Activated naive CD4-positive, alpha-beta T cell treated with anti-CD3 and anti-CD28 coated beads, Interleukin-2, amount 50 U/mL, for 24 hours (primary cell): Measurements from ENCODE around the gene NT5M.

Source experiments
- H3K27ac Mint-ChIP-seq: one replicate; pipeline ENCODE4 v1.8.0; 2021; ENCODE audit warnings: mild to moderate bottlenecking, mixed read lengths
- H3K27me3 Mint-ChIP-seq: one replicate; pipeline ENCODE4 v1.8.0; 2021; ENCODE audit warnings: mixed read lengths
- H3K36me3 Mint-ChIP-seq: one replicate; pipeline ENCODE4 v1.8.0; 2021; ENCODE audit warnings: mixed read lengths
- H3K4me1 Mint-ChIP-seq: one replicate; pipeline ENCODE4 v1.8.0; 2021; ENCODE audit warnings: mixed read lengths
- H3K4me3 Mint-ChIP-seq: one replicate; pipeline ENCODE4 v1.8.0; 2021; ENCODE audit warnings: mild to moderate bottlenecking, mixed read lengths
- H3K9me3 Mint-ChIP-seq: one replicate; pipeline ENCODE4 v1.8.0; 2021; ENCODE audit warnings: mixed read lengths

NT5M gene

GRCh38 chr17:17384961-17385360, 81.8 kb downstream of the NT5M start:
- H3K36me3 Mint-ChIP-seq: no peaks in the 10 kb centered on the region
- H3K4me3 Mint-ChIP-seq: no peak overlapping the region
- no peak overlapping the region for H3K27ac Mint-ChIP-seq
- no peaks in the 10 kb centered on the region for H3K27me3 Mint-ChIP-seq
- no peaks in the 10 kb centered on the region for H3K9me3 Mint-ChIP-seq
- no peaks in the 10 kb centered on the region for H3K4me1 Mint-ChIP-seq

DNA sequence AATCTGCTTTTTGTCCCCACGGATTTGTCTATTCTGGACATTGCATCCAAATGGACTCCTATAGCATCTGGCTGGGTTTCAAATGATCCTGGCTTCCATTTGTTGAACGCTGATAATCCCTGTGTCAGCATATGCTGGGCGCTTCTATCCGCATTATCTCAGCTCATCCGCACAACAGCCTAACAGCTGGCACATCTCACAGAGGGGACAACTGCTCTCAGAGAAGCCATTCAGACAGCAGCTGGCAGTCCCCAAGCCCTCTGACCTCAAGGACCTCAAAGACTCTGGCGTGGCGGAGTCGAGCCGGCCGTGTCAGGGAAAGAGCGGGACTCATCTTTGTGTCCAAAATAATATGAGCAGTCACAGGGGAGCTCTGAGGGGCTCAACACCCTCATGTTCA, 82.3 kb downstream of the NT5M start:
- no peaks in the 10 kb centered on the region for H3K9me3 Mint-ChIP-seq
- no peak overlapping the region for H3K4me3 Mint-ChIP-seq
- H3K36me3 Mint-ChIP-seq: no peaks in the 10 kb centered on the region
- H3K27me3 Mint-ChIP-seq: no peaks in the 10 kb centered on the region
- no peaks in the 10 kb centered on the region for H3K4me1 Mint-ChIP-seq
- H3K27ac Mint-ChIP-seq: no peak overlapping the region

- no peaks in the 10 kb centered on the region for H3K36me3 Mint-ChIP-seq
- H3K4me3 Mint-ChIP-seq: no peak overlapping the region
- H3K4me1 Mint-ChIP-seq: peaks cover under 1% of the 10 kb centered on the region
- H3K27me3 Mint-ChIP-seq: no peaks in the 10 kb centered on the region
- H3K9me3 Mint-ChIP-seq: no peaks in the 10 kb centered on the region
- no peak overlapping the region for H3K27ac Mint-ChIP-seq
Measured at GRCh38 chr17:17386094-17386800, 83.1 kb downstream of the NT5M start.

- Mint-ChIP-seq H3K4me3 (no peak overlapping the region), H3K9me3 (no peaks in the 10 kb centered on the region), H3K4me1 (peaks cover 9% of the 10 kb centered on the region), H3K36me3 (no peaks in the 10 kb centered on the region), H3K27me3 (no peaks in the 10 kb centered on the region), H3K27ac (no peak overlapping the region)
Measured at GRCh38 chr17:17387017-17387497, 83.9 kb downstream of the NT5M start.

DNA sequence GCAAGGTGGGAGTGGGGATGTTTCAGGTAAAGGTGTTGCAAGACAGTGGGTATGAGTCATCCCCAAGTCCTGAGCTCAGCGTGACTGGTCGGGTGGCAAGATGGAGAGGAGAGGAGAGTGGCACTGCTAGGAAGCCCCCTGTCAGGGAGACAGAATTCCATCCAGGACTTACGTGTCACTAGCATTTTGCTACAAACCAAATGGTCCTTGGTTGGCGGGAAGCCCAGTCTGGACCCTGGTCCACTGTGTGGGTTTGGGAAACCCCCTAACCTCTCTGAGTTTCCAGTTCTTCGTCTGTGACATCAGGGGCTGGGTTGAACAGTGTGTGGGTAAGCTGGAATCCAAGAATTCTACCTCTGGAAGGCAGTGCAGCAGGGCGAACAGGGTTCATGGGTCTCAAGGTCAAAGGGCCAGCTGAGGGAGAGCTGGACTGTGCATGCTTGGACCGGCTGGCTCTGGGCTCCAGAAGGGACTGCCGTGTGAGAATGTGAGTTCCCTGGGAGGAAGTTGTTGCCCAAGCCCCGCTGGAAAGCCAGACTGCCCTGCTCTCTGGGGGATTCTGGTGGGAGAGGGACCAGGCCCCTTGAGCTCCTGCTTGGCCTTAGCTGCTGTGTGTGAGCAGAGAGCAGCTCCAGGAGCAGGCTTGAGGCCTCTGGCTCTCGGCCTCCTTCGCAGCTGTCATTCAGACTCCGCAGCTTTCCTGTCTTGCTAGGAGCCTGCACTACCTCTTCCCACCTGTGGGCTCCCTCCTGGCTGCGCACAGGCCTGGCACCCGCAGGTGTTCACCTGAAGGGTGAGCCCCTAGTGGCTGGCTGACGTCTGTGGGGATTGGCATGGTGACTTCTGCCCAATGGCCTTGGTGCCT, 84.6 kb downstream of the NT5M start:
- H3K4me1 Mint-ChIP-seq: peaks cover 13% of the 10 kb centered on the region
- no peaks in the 10 kb centered on the region for H3K9me3 Mint-ChIP-seq
- H3K27me3 Mint-ChIP-seq: no peaks in the 10 kb centered on the region
- no peaks in the 10 kb centered on the region for H3K36me3 Mint-ChIP-seq
- H3K27ac Mint-ChIP-seq: no peak overlapping the region
- no peak overlapping the region for H3K4me3 Mint-ChIP-seq

DNA sequence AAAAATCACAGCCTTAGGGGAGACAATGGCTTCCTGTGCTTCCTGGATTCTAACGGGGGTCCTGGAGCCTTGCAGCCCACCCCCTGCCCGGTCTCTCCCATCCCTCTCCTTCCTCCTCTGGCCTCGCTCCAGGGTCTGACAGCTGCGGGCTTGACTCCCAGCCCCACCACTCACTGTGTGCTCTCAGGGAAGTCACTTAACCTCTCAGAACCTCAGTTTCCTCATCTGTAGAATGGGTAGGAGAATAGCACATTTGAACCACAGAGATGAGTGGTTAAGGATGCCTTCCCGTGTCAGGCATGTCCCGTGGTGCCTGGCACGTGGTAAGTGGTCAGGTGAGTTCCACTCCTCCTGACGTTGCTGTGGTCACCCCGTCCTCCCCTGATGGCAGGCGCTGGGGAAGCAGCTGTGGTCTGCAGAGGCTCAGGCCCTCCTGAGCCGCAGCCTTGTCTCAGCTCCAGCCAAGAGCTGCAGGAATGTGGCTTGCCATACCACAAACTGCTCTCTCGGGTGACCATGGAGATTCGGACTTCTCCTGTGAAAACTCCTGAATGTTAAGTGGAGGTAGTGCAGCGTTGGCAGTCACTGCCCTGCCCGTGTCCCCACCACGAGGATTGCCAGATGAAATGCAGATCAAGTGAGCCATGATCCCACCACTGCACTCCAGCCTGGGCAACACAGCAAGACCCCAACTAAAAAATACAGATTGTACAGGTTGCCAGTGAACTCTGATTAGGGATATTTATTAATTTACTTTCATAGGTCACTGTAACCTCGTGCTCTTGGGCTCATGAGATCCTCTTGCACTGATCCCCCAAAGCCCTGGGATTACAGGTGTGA, 85.7 kb downstream of the NT5M start:
- Mint-ChIP-seq H3K27me3 (no peaks in the 10 kb centered on the region), H3K9me3 (no peaks in the 10 kb centered on the region), H3K27ac (no peak overlapping the region), H3K4me3 (no peak overlapping the region), H3K4me1 (peaks cover 19% of the 10 kb centered on the region), H3K36me3 (no peaks in the 10 kb centered on the region)

GRCh38 chr17:17391668-17392370, 88.6 kb downstream of the NT5M start:
- H3K4me1 Mint-ChIP-seq: peaks cover 20% of the 10 kb centered on the region
- H3K36me3 Mint-ChIP-seq: no peaks in the 10 kb centered on the region
- H3K27me3 Mint-ChIP-seq: no peaks in the 10 kb centered on the region
- peak overlapping the region; percentile 85 for H3K4me3 Mint-ChIP-seq
- H3K27ac Mint-ChIP-seq: peak overlapping the region; percentile 60
- no peaks in the 10 kb centered on the region for H3K9me3 Mint-ChIP-seq

DNA sequence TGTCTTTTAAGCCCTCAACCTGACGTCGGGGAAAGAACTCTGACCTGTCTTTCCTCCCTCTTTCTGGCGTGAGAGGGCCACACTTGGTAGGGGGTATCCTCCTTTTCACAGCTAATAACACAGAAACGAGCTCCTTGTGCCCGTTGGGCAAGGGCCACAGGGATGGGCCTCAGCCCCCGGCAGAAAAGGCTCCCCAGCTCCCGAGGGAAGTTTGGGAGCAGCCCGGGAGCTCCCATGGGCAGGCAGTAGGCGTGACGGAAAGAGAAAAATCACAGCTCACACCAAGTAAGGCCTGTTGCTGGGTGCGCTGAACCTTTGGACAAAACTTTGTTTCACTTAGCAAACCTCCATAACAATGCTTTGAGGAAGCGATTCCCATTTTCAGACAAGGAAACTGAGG, 90.8 kb downstream of the NT5M start:
- Mint-ChIP-seq H3K27ac (no peak overlapping the region), H3K9me3 (no peaks in the 10 kb centered on the region), H3K4me3 (no peak overlapping the region), H3K4me1 (peaks cover 25% of the 10 kb centered on the region), H3K36me3 (no peaks in the 10 kb centered on the region), H3K27me3 (no peaks in the 10 kb centered on the region)

GRCh38 chr17:17394494-17394893, 91.3 kb downstream of the NT5M start:
- H3K36me3 Mint-ChIP-seq: no peaks in the 10 kb centered on the region
- no peak overlapping the region for H3K4me3 Mint-ChIP-seq
- peaks cover 25% of the 10 kb centered on the region for H3K4me1 Mint-ChIP-seq
- no peaks in the 10 kb centered on the region for H3K27me3 Mint-ChIP-seq
- no peaks in the 10 kb centered on the region for H3K9me3 Mint-ChIP-seq
- no peak overlapping the region for H3K27ac Mint-ChIP-seq

DNA sequence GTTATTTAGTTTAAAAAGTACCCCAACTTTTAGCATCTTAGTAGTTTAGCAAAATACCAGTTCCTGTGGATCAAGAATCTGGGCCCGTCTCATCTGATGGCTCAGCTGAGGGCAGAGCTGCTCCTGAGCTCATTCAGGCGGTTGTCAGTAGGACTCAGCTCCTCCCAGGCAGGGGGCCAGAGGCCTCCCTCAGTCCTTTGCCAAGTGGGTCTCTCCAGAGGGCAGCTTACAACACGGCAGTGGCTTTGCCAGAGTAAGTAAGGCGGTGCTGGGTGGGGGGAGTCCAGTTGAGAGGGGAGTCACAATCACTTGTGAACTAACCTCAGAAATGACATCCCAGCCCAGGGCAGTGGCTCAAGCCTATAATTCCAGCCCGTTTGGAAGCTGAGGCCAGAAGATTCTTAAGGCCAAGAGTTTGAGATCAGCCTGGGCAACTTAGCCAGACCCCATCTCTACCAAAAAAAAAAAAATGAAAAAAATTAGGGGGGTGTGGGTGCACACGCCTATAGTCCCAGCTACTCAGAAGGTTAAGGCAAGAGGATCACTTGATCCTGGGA, 92.2 kb downstream of the NT5M start:
- H3K4me1 Mint-ChIP-seq: peaks cover 31% of the 10 kb centered on the region
- no peaks in the 10 kb centered on the region for H3K27me3 Mint-ChIP-seq
- no peaks in the 10 kb centered on the region for H3K9me3 Mint-ChIP-seq
- H3K36me3 Mint-ChIP-seq: no peaks in the 10 kb centered on the region
- H3K4me3 Mint-ChIP-seq: no peak overlapping the region
- H3K27ac Mint-ChIP-seq: no peak overlapping the region

DNA sequence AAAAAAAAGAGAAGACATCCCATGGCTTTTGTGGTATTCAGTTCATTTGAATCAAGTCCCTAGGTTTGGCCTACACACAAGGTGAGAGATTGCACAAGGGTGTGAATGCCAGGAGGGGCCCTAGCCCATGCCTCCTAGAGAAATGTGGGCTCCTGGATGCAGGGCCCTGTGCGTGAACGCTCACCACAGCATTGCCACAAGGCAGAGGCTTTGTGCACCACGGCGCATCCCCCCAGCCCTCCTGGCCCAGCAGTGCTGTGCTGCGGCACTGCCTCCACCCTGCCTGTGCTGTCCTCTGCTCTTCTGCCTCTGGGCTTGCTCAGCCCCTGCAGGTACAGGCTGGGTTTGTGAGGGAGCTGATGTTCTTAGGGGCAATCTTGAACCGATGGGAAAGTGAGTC, 92.7 kb downstream of the NT5M start:
- no peak overlapping the region for H3K27ac Mint-ChIP-seq
- H3K4me1 Mint-ChIP-seq: peaks cover 31% of the 10 kb centered on the region
- H3K4me3 Mint-ChIP-seq: no peak overlapping the region
- no peaks in the 10 kb centered on the region for H3K27me3 Mint-ChIP-seq
- H3K9me3 Mint-ChIP-seq: no peaks in the 10 kb centered on the region
- no peaks in the 10 kb centered on the region for H3K36me3 Mint-ChIP-seq
